ENCODE measurements around the gene SPPL2C.

The SPPL2C gene

DNA sequence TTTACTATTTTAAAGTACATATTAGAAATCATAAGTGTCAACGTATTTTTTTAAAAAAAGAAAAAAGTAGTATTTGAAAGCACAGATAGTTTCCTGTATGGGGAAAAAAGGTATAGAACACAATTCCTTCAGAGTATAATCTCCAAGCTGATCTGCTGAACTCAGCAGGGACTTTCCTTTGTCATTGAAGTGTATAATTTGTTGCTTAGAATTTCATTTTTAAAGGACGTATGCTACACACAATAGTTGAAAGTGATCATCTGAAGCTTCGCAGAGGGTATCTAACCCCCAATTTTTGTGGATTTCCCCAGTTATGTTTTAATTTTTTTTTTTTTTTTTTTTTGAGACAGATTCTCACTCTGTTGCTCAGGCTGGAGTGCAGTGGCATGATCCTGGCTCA is 29.5 kb downstream of the SPPL2C start:
- DNase-seq (ENCODE audit: insufficient read length, low spot score) (no peak), FAIRE-seq (no peak)

DNA sequence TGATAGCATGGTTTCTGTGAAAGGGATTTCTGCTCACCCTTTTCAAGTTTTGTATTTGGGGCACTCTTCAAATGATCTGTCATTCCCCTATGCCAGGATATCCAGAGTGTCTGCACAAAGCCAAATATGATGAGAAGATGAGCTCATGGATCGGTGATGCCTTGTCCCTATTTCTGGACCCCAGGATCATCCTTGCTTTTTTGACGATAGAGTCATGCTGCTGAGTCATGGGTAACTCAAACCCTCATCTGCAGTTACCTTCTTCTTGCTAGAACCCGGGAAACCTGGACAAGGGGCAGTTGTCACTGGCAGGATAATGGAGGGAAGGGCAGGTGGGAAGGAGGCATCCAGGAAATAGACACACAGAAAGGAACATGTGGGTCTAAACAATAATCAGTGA is 31.9 kb downstream of the SPPL2C start:
- FAIRE-seq: no peak
- DNase-seq (ENCODE audit: insufficient read length, low spot score): no peak

DNA sequence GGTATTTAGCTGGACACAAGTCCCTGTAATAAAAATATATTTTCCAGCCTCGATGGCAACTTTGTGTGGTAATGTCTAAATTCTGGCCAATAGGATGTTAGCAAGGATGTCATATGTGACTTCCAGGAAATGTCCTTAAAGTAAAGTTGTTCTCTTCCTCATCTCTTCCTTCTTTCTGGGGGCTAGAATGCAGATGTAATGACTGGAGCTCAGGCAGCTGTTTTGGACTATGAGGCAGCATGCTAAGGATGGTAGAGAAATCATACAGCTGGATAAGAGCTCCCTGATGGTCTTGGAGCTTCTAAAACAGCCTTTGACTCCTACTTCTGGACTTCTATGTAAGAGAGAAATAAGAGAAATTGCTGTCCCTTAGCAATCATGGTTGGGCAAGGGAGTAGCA is 32.8 kb downstream of the SPPL2C start:
- FAIRE-seq (no peak), DNase-seq (ENCODE audit: insufficient read length, low spot score) (no peak)

DNA sequence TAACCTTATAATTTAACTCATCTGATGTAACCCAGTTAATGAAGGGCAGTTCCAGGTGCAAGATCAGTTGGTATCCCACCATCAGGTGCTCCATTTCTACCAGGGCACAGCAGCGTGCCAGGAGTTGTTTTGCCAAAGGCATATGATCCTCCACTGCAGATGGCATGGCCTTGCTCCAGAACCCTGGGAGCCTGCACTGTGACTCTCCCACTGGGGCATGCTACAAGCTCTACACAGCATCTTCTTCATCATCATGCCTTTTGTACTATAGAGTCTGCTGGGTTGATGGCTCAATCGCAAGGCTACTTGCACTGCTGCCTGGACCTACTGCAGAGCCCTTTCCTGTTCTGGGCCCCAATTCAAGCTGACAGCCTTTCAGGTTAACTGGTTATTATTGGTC is 38.4 kb downstream of the SPPL2C start:
- FAIRE-seq: no peak
- no peak for DNase-seq (ENCODE audit: insufficient read length, low spot score)

DNA sequence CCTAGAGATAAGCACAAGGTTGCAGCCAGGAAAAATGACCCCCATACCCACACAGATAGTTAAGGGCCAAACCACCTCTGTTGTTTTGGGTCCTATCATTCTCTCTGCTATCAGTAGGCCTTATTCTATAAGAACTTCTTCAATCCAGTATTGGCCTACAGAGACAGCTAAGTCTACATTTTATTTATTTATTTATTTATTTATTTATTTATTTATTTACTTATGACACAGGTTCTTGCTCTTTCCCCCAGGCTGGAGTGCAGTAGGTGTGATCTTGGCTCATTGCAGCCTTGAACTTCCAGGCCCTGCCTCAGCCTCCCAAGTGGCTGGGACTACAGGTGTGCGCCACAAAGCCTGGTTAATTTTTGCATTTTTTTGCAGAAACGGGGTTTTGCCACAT is 42.2 kb downstream of the SPPL2C start:
- FAIRE-seq (no peak), DNase-seq (ENCODE audit: insufficient read length, low spot score) (no peak)

DNA sequence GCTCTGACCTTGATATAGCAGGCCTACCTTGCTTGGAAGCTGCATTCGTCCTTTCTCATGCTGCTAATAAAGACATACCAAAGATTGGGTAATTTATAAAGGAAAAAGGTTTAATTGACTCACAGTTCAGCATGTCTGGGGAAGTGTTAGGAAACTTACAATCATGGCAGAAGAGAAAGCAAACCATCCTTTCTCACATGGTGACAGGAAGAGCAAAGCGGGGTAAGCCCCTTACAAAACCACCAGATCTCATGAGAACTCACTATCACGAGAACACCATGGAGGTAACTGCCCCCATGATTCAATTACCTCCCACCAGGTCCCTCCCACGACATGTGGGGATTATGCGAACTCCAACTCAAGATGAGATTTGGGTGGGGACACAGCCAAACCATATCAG is 43.7 kb downstream of the SPPL2C start:
- DNase-seq (ENCODE audit: insufficient read length, low spot score): no peak
- no peak for FAIRE-seq

DNA sequence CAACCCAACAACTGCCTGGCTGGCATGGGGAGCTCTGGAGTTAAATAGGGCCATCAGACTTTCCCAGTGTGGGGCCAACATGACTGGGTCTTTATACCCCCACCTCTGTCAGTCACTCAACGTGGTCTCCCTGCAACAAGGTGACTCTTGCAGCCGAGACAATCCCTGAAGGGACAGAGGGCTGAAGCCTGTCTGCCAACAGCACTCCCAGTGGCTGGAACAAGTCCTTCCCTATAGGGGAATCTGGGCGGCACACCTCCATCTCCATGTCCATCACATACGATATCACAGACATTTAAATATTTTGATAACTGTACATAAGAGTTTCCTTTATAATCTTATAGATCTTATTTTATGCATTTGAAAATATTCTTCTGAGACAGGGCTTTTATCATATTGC is 44.9 kb downstream of the SPPL2C start:
- no peak for DNase-seq (ENCODE audit: insufficient read length, low spot score)
- no peak for FAIRE-seq

DNA sequence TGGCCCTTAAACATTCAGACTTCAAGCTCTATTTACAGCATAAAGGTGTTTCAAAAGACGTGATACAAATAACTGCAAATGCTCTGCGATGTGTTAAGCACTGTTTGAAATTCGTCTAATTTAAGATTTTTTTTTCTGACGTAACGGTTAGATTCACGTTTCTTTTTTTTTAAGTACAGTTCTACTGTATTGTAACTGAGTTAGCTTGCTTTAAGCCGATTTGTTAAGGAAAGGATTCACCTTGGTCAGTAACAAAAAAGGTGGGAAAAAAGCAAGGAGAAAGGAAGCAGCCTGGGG is 49.0 kb downstream of the SPPL2C start:
- no peak for FAIRE-seq
- DNase-seq (ENCODE audit: insufficient read length, low spot score): no peak

- DNase-seq (ENCODE audit: insufficient read length, low spot score) (peak; percentile 92), FAIRE-seq (peak; percentile 73)
Measured at GRCh38 chr17:45894022-45894784, 49.5 kb downstream of the SPPL2C start, which contains the start of gene MAPT. MAPT (plus strand) TSS chr17:45894554; CDS start chr17:45962338, 67,784 bp downstream.

DNA sequence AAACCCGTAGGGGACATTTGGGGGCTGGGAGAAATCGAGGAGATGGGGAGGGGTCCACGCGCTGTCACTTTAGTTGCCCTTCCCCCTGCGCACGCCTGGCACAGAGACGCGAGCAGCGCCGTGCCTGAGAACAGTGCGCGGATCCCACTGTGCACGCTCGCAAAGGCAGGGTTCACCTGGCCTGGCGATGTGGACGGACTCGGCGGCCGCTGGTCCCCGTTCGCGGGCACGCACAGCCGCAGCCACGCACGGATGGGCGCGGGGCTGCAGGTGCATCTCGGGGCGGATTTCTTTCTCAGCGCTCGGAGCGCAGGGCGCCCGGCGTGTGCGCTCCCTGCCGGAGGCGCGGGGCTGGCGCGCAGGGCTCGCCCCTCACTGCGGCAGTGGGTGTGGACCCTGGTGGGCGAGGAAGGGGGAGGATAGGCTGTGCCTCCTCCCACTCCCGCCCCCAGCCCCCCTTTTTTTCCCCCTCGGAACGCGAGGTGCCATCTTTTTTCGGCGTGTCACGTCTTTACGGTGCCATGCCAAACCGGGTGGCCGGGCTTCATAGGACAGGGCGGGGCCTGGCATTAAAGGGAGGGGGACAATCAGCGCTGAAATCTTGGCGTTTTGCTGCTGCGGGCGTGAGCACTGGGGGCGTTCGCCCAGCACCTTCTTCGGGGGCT is 50.8 kb downstream of the SPPL2C start:
- FAIRE-seq: no peak
- DNase-seq (ENCODE audit: insufficient read length, low spot score): no peak

- no peak for DNase-seq (ENCODE audit: insufficient read length, low spot score)
- no peak for FAIRE-seq
Measured at GRCh38 chr17:45895969-45896785, 51.5 kb downstream of the SPPL2C start.
